IMR-90 (cell line): ENCODE data around the gene CRYBA4. TPM values are rescaled to one million over a fixed set of nuclear protein-coding genes. Genes with fewer than 3 reads are reported as not detected.

Experiments used
- ATAC-seq: fragments of 200-7000 bp; cut with Tn5 transposase; 2 replicates; pipeline ENCODE4 v1.9.1; 2020; ENCODE audit warnings: low read depth, mild to moderate bottlenecking, moderate library complexity
- BruUV-seq: library from RNA; stranded (reverse); fragments of 400-500 nt; replicated peaks from 2 replicates; lab custom pipeline; 2021; lab: Mats Ljungman, UMichigan
- CTCF ChIA-PET: fragments of 300-600 bp; formaldehyde crosslinking; extraction: SDS; loops from one replicate; lab custom pipeline; 2021; ENCODE audit warnings: antibody characterized with exemption; lab: Yijun Ruan, JAX
- POLR2A ChIA-PET: fragments of 300-600 bp; sonication (Branson Sonifier 250); formaldehyde crosslinking; loops from one replicate; lab custom pipeline; 2022; ENCODE audit warnings: antibody characterized with exemption; ENCODE audit not compliant: unreplicated experiment; lab: Charles Lee
- DNase-seq: peaks from one replicate; pipeline ENCODE4 v3.0.0; 2013
- H2AFZ ChIP-seq: replicated peaks from 2 replicates; pipeline ENCODE3; 2013; ENCODE audit warnings: low read length, mild to moderate bottlenecking; ENCODE audit not compliant: poor library complexity
- H2AK5ac ChIP-seq: 2 replicates; pipeline ENCODE4 v1.6.1; 2013; ENCODE audit warnings: low read depth, low read length, inconsistent platforms
- H2AK9ac ChIP-seq: replicated peaks from 2 replicates; pipeline ENCODE3; 2013; ENCODE audit warnings: mild to moderate bottlenecking, low read depth, low read length, moderate library complexity; ENCODE audit not compliant: poor library complexity
- H2BK120ac ChIP-seq: 2 replicates; pipeline ENCODE4 v1.6.1; 2013; ENCODE audit warnings: low read depth, low read length, inconsistent platforms
- H2BK15ac ChIP-seq: 3 replicates; pipeline ENCODE4 v1.6.1; 2013; ENCODE audit warnings: low read depth, low read length, inconsistent platforms
- H2BK20ac ChIP-seq: 2 replicates; pipeline ENCODE4 v1.6.1; 2013; ENCODE audit warnings: low read depth, mild to moderate bottlenecking, inconsistent platforms, low read length, moderate library complexity
- H2BK5ac ChIP-seq: 2 replicates; pipeline ENCODE4 v1.6.1; 2013; ENCODE audit warnings: mild to moderate bottlenecking, low read depth, low read length, inconsistent platforms; ENCODE audit not compliant: poor library complexity, severe bottlenecking
- H3K14ac ChIP-seq: replicated peaks from 2 replicates; pipeline ENCODE4 v1.6.1; 2013; ENCODE audit warnings: low read depth, low read length, inconsistent platforms
- H3K18ac ChIP-seq: 2 replicates; pipeline ENCODE4 v1.6.1; 2013; ENCODE audit warnings: low read depth, low read length, control low read depth
- H3K23ac ChIP-seq: 2 replicates; pipeline ENCODE4 v1.6.1; 2013; ENCODE audit warnings: low read depth, low read length, inconsistent platforms
- H3K27ac ChIP-seq: 2 replicates; pipeline ENCODE4 v1.5.1; 2013; ENCODE audit warnings: mild to moderate bottlenecking, control low read depth, low read length; ENCODE audit not compliant: insufficient read depth
- H3K27me3 ChIP-seq: 2 replicates; pipeline ENCODE4 v1.6.1; 2013; ENCODE audit warnings: low read length; ENCODE audit not compliant: control insufficient read depth, insufficient read depth
- H3K36me3 ChIP-seq: 2 replicates; pipeline ENCODE4 v1.6.1; 2013; ENCODE audit warnings: low read length, mixed read lengths; ENCODE audit not compliant: control insufficient read depth, insufficient read depth
- H3K4ac ChIP-seq: 2 replicates; pipeline ENCODE4 v1.6.1; 2013; ENCODE audit warnings: low read depth, low read length, inconsistent platforms
- H3K4me1 ChIP-seq: 2 replicates; pipeline ENCODE4 v1.6.1; 2013; ENCODE audit warnings: low read length, mixed read lengths; ENCODE audit not compliant: control insufficient read depth, insufficient read depth
- H3K4me2 ChIP-seq: 2 replicates; pipeline ENCODE4 v1.6.1; 2013; ENCODE audit warnings: low read depth, mild to moderate bottlenecking, control low read depth, low read length, moderate library complexity
- H3K4me3 ChIP-seq: 2 replicates; pipeline ENCODE4 v1.5.1; 2013; ENCODE audit warnings: low read depth, mild to moderate bottlenecking, control low read depth, low read length, moderate library complexity; ENCODE audit not compliant: insufficient read depth
- H3K56ac ChIP-seq: 2 replicates; pipeline ENCODE4 v1.6.1; 2013; ENCODE audit warnings: low read length, inconsistent platforms; ENCODE audit not compliant: insufficient read depth; ENCODE audit errors: extremely low read depth
- H3K79me1 ChIP-seq, 2 experiments: 2 replicates each; pipeline ENCODE4 v1.6.1; 2013; ENCODE audit warnings: low read length in 2 of 2, inconsistent platforms in 1 of 2, low read depth in 1 of 2
- H3K9ac ChIP-seq: 2 replicates; pipeline ENCODE4 v1.6.1; 2013; ENCODE audit warnings: low read depth, low read length, control low read depth
- H3K9me1 ChIP-seq: 2 replicates; pipeline ENCODE4 v1.6.1; 2013; ENCODE audit warnings: low read length, inconsistent platforms; ENCODE audit not compliant: insufficient read depth
- H3K9me3 ChIP-seq: 2 replicates; pipeline ENCODE4 v1.6.1; 2013; ENCODE audit warnings: low read length; ENCODE audit not compliant: control insufficient read depth, insufficient read depth
- H4K20me1 ChIP-seq: 2 replicates; pipeline ENCODE4 v1.6.1; 2013; ENCODE audit warnings: low read length, inconsistent platforms; ENCODE audit not compliant: insufficient read depth
- H4K5ac ChIP-seq: 2 replicates; pipeline ENCODE4 v1.6.1; 2013; ENCODE audit warnings: mild to moderate bottlenecking, low read depth, low read length, control low read depth
- H4K8ac ChIP-seq, 2 experiments: 2 replicates each; pipeline ENCODE4 v1.6.1; 2013; ENCODE audit warnings: low read depth in 2 of 2, low read length in 2 of 2, control low read depth in 1 of 2, inconsistent platforms in 1 of 2
- H4K91ac ChIP-seq: 2 replicates; pipeline ENCODE4 v1.6.1; 2013; ENCODE audit warnings: low read depth, low read length, inconsistent platforms; ENCODE audit not compliant: insufficient read depth
- BHLHE40 ChIP-seq: fragments of 150-350 bp; IDR thresholded peaks from 2 replicates; pipeline ENCODE4 v1.6.1; 2016; ENCODE audit warnings: mild to moderate bottlenecking, low read depth, low read length
- CEBPB ChIP-seq: IDR thresholded peaks from 2 replicates; pipeline ENCODE4 v1.6.1; 2012; ENCODE audit warnings: low read depth, low read length, improper control_type of control experiment
- CHD1 ChIP-seq: IDR thresholded peaks from 2 replicates; pipeline ENCODE4 v1.6.1; 2012; ENCODE audit warnings: low read depth, low read length, improper control_type of control experiment
- CTCF ChIP-seq: conservative IDR thresholded peaks from 2 replicates; pipeline ENCODE4 v1.5.1; 2012; ENCODE audit warnings: mild to moderate bottlenecking, low read depth, low read length, improper control_type of control experiment
- FOS ChIP-seq: fragments of 150-350 bp; IDR thresholded peaks from 2 replicates; pipeline ENCODE4 v1.6.1; 2016; ENCODE audit warnings: low read depth, low read length
- MAFK ChIP-seq: IDR thresholded peaks from 2 replicates; pipeline ENCODE4 v1.6.1; 2012; ENCODE audit warnings: low read depth, low read length, improper control_type of control experiment
- MAZ ChIP-seq: IDR thresholded peaks from 2 replicates; pipeline ENCODE4 v1.6.1; 2012; ENCODE audit warnings: low read depth, mild to moderate bottlenecking, low read length, improper control_type of control experiment, moderate library complexity, borderline replicate concordance
- MXI1 ChIP-seq: IDR thresholded peaks from 2 replicates; pipeline ENCODE4 v1.6.1; 2012; ENCODE audit warnings: low read depth, mild to moderate bottlenecking, low read length, moderate library complexity, borderline replicate concordance
- NFE2L2 ChIP-seq: fragments of 150-350 bp; IDR thresholded peaks from 2 replicates; pipeline ENCODE4 v1.6.1; 2016; ENCODE audit warnings: low read depth, mild to moderate bottlenecking, low read length
- POLR2A ChIP-seq: IDR thresholded peaks from 2 replicates; pipeline ENCODE4 v1.6.1; 2012; ENCODE audit warnings: mild to moderate bottlenecking, low read depth, low read length
- RAD21 ChIP-seq: IDR thresholded peaks from 2 replicates; pipeline ENCODE4 v1.6.1; 2012; ENCODE audit warnings: low read length, improper control_type of control experiment
- RCOR1 ChIP-seq: IDR thresholded peaks from 2 replicates; pipeline ENCODE4 v1.6.1; 2012; ENCODE audit warnings: mild to moderate bottlenecking, low read length, improper control_type of control experiment; ENCODE audit not compliant: insufficient replicate concordance
- RFX5 ChIP-seq: IDR thresholded peaks from 2 replicates; pipeline ENCODE4 v1.8.0; 2012; ENCODE audit warnings: low read depth, mild to moderate bottlenecking, low read length, moderate library complexity
- SMC3 ChIP-seq: fragments of 150-350 bp; IDR thresholded peaks from 2 replicates; pipeline ENCODE4 v1.6.1; 2016; ENCODE audit warnings: low read depth, mild to moderate bottlenecking, antibody characterized with exemption, low read length, moderate library complexity
- WGBS, 2 experiments: methylation state at CpG; one replicate each; pipeline versions ENCODE4 v1.1.5 to v1.1.7; 2013; ENCODE audit warnings: missing lambda C conversion rate in 2 of 2; ENCODE audit not compliant: insufficient read length in 1 of 2; ENCODE audit errors: extremely low coverage in 2 of 2; 5-methylcytosine and 5-hydroxymethylcytosine counted together
- dilution Hi-C: fragments of 300-500 bp; cut with HindIII; formaldehyde crosslinking; loops from one replicate; pipeline ENCODE4 v1.14.3; 2018; ENCODE audit warnings: low sequenced_read_pairs; ENCODE audit not compliant: unreplicated experiment
- in situ Hi-C: fragments of 300-500 bp; cut with MboI; formaldehyde crosslinking; loops from 3 replicates; pipeline ENCODE4 v1.14.3; 2019; ENCODE audit warnings: low sequenced_read_pairs, inconsistent platforms, mixed read lengths
- intact Hi-C: fragments of 100-400 bp; cut with micrococcal nuclease; formaldehyde crosslinking; loops from 2 replicates; pipeline ENCODE4 v1.10.0; 2022
- polyA plus RNA-seq, 3 experiments: library from polyadenylated mRNA; depleted of rRNA; stranded (reverse); fragments of >200 nt; gene quantifications; 2 replicates each; pipeline ENCODE4 v1.2.3, GENCODE V29; 2012; ENCODE audit warnings: low replicate concordance in 1 of 3
- total RNA-seq: library from RNA; depleted of rRNA; stranded (reverse); fragments of >200 nt; gene quantifications from 2 replicates; pipeline ENCODE4 v1.2.3, GENCODE V29; 2012
- TF ChIP-seq, protein P1 (sequence below): fragments of 150-350 bp; IDR thresholded peaks from 2 replicates; pipeline ENCODE4 v1.6.1; 2017; ENCODE audit warnings: mild to moderate bottlenecking, antibody characterized with exemption, low read length, low read depth
- TF ChIP-seq, protein P2 (sequence below): fragments of 150-350 bp; IDR thresholded peaks from 2 replicates; pipeline ENCODE4 v1.6.1; 2016; ENCODE audit warnings: low read depth, mild to moderate bottlenecking, low read length, moderate library complexity, borderline replicate concordance

CRYBA4 gene
- total and polyA plus RNA-seq, 2 of the 4 experiments (the other 2 are of a cell fraction): not detected

GRCh38 chr22:26675687-26676268 is 54.0 kb downstream of the CRYBA4 start:
- Histone ChIP-seq H2BK5ac (no peak overlapping the region), H3K9me3 (no peaks in the 10 kb centered on the region), H2AFZ (no peak overlapping the region), H4K91ac (no peak overlapping the region), H3K23ac (no peak overlapping the region), H2BK120ac (no peak overlapping the region), H3K79me1 (peaks cover 35 to 60% of the 10 kb centered on the region in 2 experiments), H3K4me3 (no peak overlapping the region), H4K8ac (no peak overlapping the region), H3K36me3 (no peaks in the 10 kb centered on the region), H2BK15ac (no peak overlapping the region), H3K56ac (no peak overlapping the region), H4K5ac (no peak overlapping the region), H2AK9ac (no peak overlapping the region), H3K4ac (no peak overlapping the region), H2BK20ac (no peak overlapping the region), H3K18ac (no peak overlapping the region), H2AK5ac (no peak overlapping the region), H3K9ac (no peak overlapping the region), H3K4me1 (peaks cover 10% of the 10 kb centered on the region), H3K27me3 (no peaks in the 10 kb centered on the region), H4K20me1 (0 out of 2 replicates have a peak, but pooled peaks cover 3% of the 10 kb centered on the region), H3K4me2 (no peak overlapping the region), H3K14ac (no peak overlapping the region), H3K27ac (no peak overlapping the region), H3K9me1 (peaks cover 23% of the 10 kb centered on the region)
- in situ Hi-C loops (no loop called here), intact Hi-C loops (loop anchor here (5.0 to 10.0 kb wide), 4 partner anchors 219 to 732 kb away; no protein-coding TSS in a partner anchor), dilution Hi-C loops (no loop called here)
- DNase-seq (no peak), ATAC-seq (no peak)
- TF ChIP-seq NFE2L2 (no peak), RFX5 (no peak), BHLHE40 (no peak), FOS (no peak), MXI1 (no peak), RCOR1 (no peak), RAD21 (no peak), CHD1 (no peak), CTCF (no peak), POLR2A (no peak), MAFK (no peak), MAZ (no peak), SMC3 (no peak), CEBPB (no peak)
- TF ChIP-seq, protein P1, sequence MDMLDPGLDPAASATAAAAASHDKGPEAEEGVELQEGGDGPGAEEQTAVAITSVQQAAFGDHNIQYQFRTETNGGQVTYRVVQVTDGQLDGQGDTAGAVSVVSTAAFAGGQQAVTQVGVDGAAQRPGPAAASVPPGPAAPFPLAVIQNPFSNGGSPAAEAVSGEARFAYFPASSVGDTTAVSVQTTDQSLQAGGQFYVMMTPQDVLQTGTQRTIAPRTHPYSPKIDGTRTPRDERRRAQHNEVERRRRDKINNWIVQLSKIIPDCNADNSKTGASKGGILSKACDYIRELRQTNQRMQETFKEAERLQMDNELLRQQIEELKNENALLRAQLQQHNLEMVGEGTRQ: no peak
- TF ChIP-seq, protein P2, sequence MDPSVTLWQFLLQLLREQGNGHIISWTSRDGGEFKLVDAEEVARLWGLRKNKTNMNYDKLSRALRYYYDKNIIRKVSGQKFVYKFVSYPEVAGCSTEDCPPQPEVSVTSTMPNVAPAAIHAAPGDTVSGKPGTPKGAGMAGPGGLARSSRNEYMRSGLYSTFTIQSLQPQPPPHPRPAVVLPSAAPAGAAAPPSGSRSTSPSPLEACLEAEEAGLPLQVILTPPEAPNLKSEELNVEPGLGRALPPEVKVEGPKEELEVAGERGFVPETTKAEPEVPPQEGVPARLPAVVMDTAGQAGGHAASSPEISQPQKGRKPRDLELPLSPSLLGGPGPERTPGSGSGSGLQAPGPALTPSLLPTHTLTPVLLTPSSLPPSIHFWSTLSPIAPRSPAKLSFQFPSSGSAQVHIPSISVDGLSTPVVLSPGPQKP: no peak
- no TSS peak for BruUV-seq
- ChIA-PET CTCF (no interaction called here), POLR2A (interaction anchor here (0.5 kb wide), 1 partner anchor 67 kb away, joined by 9 read pairs; no protein-coding TSS in a partner anchor)
- no CpG with 5 or more reads among the region's 4 CpGs for WGBS, 2 experiments
